ENCODE measurements around the gene AMPD1. TPM values are rescaled to one million over a fixed set of nuclear protein-coding genes. Genes with fewer than 3 reads are reported as not detected.

The AMPD1 gene

GRCh38 chr1:114632427-114632826 lies 62.9 kb downstream of the AMPD1 start:
- Histone ChIP-seq H4K8ac (ENCODE audit: low read depth, low read length) (no peak overlapping the region), H2AFZ (ENCODE audit: low read length) (no peak overlapping the region), H3K23ac (ENCODE audit: low read depth, low read length, poor library complexity) (no peak overlapping the region), H3K27ac (replicated peaks; ENCODE audit: low read length) (no peak overlapping the region), H3K14ac (ENCODE audit: low read length) (no peak overlapping the region), H3K36me3 (replicated peaks in 1 of 2; ENCODE audit: control insufficient read depth in 2 of 2, insufficient read depth in 2 of 2, low read length in 2 of 2) (no peaks in the 10 kb centered on the region), H3K4me3 (ENCODE audit: low read length in 2 of 2) (no peak overlapping the region), H2BK12ac (ENCODE audit: low read length) (no peak overlapping the region), H3K4me1 (ENCODE audit: control insufficient read depth in 2 of 2, insufficient read depth in 1 of 2, low read depth in 1 of 2, low read length in 2 of 2) (no peaks in the 10 kb centered on the region), H3K9ac (ENCODE audit: low read depth, low read length, poor library complexity) (no peak overlapping the region), H3K27me3 (ENCODE audit: control insufficient read depth in 3 of 3, insufficient read depth in 3 of 3, low read depth in 1 of 3, low read length in 3 of 3) (no peaks in the 10 kb centered on the region), H2BK5ac (ENCODE audit: low read length) (no peak overlapping the region), H4K91ac (ENCODE audit: low read depth, low read length, poor library complexity) (no peak overlapping the region), H2AK5ac (ENCODE audit: low read depth, low read length) (no peak overlapping the region), H3K79me1 (ENCODE audit: low read depth, low read length) (no peaks in the 10 kb centered on the region), H2BK15ac (ENCODE audit: low read length) (no peak overlapping the region), H3K18ac (ENCODE audit: low read length) (no peak overlapping the region), H3K4me2 (ENCODE audit: insufficient read depth, low read length, poor library complexity, severe bottlenecking) (no peak overlapping the region), H3K4ac (ENCODE audit: low read length) (no peak overlapping the region), H3K9me3 (replicated peaks in 1 of 2; ENCODE audit: control insufficient read depth in 2 of 2, insufficient read depth in 1 of 2, low read depth in 1 of 2, low read length in 2 of 2) (no peaks in the 10 kb centered on the region), H2BK120ac (ENCODE audit: low read depth, low read length) (no peak overlapping the region)
- DNase-seq (ENCODE audit: low spot score): no peak

GRCh38 chr1:114627107-114627506 lies 68.2 kb downstream of the AMPD1 start:
- H4K8ac ChIP-seq (ENCODE audit: low read depth, low read length): no peak overlapping the region
- H3K27ac ChIP-seq (replicated peaks; ENCODE audit: low read length): no peak overlapping the region
- no peak overlapping the region for H2AFZ ChIP-seq (ENCODE audit: low read length)
- no peak overlapping the region for H3K18ac ChIP-seq (ENCODE audit: low read length)
- no peak overlapping the region for H2BK120ac ChIP-seq (ENCODE audit: low read depth, low read length)
- WGBS, 2 donors (ENCODE audit: extremely low coverage in 2 of 2, insufficient read length in 2 of 2, insufficient replicate concordance in 1 of 2): no CpG with 5 or more reads among the region's 2 CpGs
- H3K9me3 ChIP-seq (replicated peaks in 1 of 2; ENCODE audit: control insufficient read depth in 2 of 2, insufficient read depth in 1 of 2, low read depth in 1 of 2, low read length in 2 of 2): no peaks in the 10 kb centered on the region
- no peaks in the 10 kb centered on the region for H3K79me1 ChIP-seq (ENCODE audit: low read depth, low read length)
- H3K36me3 ChIP-seq (replicated peaks in 1 of 2; ENCODE audit: control insufficient read depth in 2 of 2, insufficient read depth in 2 of 2, low read length in 2 of 2): no peaks in the 10 kb centered on the region
- H4K91ac ChIP-seq (ENCODE audit: low read depth, low read length, poor library complexity): no peak overlapping the region
- no peak overlapping the region for H3K23ac ChIP-seq (ENCODE audit: low read depth, low read length, poor library complexity)
- H3K4me2 ChIP-seq (ENCODE audit: insufficient read depth, low read length, poor library complexity, severe bottlenecking): no peak overlapping the region
- no peak for DNase-seq (ENCODE audit: low spot score)
- no peak overlapping the region for H2BK12ac ChIP-seq (ENCODE audit: low read length)
- H2BK5ac ChIP-seq (ENCODE audit: low read length): no peak overlapping the region
- H3K27me3 ChIP-seq (ENCODE audit: control insufficient read depth in 3 of 3, insufficient read depth in 3 of 3, low read depth in 1 of 3, low read length in 3 of 3): no peaks in the 10 kb centered on the region
- H2BK15ac ChIP-seq (ENCODE audit: low read length): no peak overlapping the region
- H3K9ac ChIP-seq (ENCODE audit: low read depth, low read length, poor library complexity): no peak overlapping the region
- no peaks in the 10 kb centered on the region for H3K4me1 ChIP-seq (ENCODE audit: control insufficient read depth in 2 of 2, insufficient read depth in 1 of 2, low read depth in 1 of 2, low read length in 2 of 2)
- H3K4ac ChIP-seq (ENCODE audit: low read length): no peak overlapping the region
- no peak overlapping the region for H3K14ac ChIP-seq (ENCODE audit: low read length)
- no peak overlapping the region for H2AK5ac ChIP-seq (ENCODE audit: low read depth, low read length)
- H3K4me3 ChIP-seq (ENCODE audit: low read length in 2 of 2): no peak overlapping the region

- Histone ChIP-seq H3K9ac (ENCODE audit: low read depth, low read length, poor library complexity) (no peak overlapping the region), H3K4me1 (ENCODE audit: control insufficient read depth in 2 of 2, insufficient read depth in 1 of 2, low read depth in 1 of 2, low read length in 2 of 2) (no peaks in the 10 kb centered on the region), H4K8ac (ENCODE audit: low read depth, low read length) (no peak overlapping the region), H3K23ac (ENCODE audit: low read depth, low read length, poor library complexity) (no peak overlapping the region), H3K4me3 (ENCODE audit: low read length in 2 of 2) (no peak overlapping the region), H3K4me2 (ENCODE audit: insufficient read depth, low read length, poor library complexity, severe bottlenecking) (no peak overlapping the region), H3K27me3 (ENCODE audit: control insufficient read depth in 3 of 3, insufficient read depth in 3 of 3, low read depth in 1 of 3, low read length in 3 of 3) (peaks cover 0 to 12% (median 0%) of the 10 kb centered on the region in 3 experiments), H2AK5ac (ENCODE audit: low read depth, low read length) (no peak overlapping the region), H2BK5ac (ENCODE audit: low read length) (no peak overlapping the region), H3K27ac (replicated peaks; ENCODE audit: low read length) (no peak overlapping the region), H3K14ac (ENCODE audit: low read length) (no peak overlapping the region), H3K36me3 (replicated peaks in 1 of 2; ENCODE audit: control insufficient read depth in 2 of 2, insufficient read depth in 2 of 2, low read length in 2 of 2) (no peaks in the 10 kb centered on the region), H2BK15ac (ENCODE audit: low read length) (no peak overlapping the region), H2BK120ac (ENCODE audit: low read depth, low read length) (no peak overlapping the region), H4K91ac (ENCODE audit: low read depth, low read length, poor library complexity) (no peak overlapping the region), H3K18ac (ENCODE audit: low read length) (no peak overlapping the region), H3K79me1 (ENCODE audit: low read depth, low read length) (no peaks in the 10 kb centered on the region), H2AFZ (ENCODE audit: low read length) (no peak overlapping the region), H3K4ac (ENCODE audit: low read length) (no peak overlapping the region), H3K9me3 (replicated peaks in 1 of 2; ENCODE audit: control insufficient read depth in 2 of 2, insufficient read depth in 1 of 2, low read depth in 1 of 2, low read length in 2 of 2) (no peaks in the 10 kb centered on the region), H2BK12ac (ENCODE audit: low read length) (no peak overlapping the region)
- WGBS, 2 donors (ENCODE audit: extremely low coverage in 2 of 2, insufficient read length in 2 of 2, insufficient replicate concordance in 1 of 2): no CpG with 5 or more reads among the region's 5 CpGs
- DNase-seq (ENCODE audit: low spot score): no peak
Measured at GRCh38 chr1:114623364-114623763, 72.0 kb downstream of the AMPD1 start.

Small RNAs within 50 kb of the gene (small RNA-seq; reads per million reads assigned to genes)
- gene RN7SL432P (ENCODE audit: insufficient read depth): not detected
- gene RNY1P13 (ENCODE audit: insufficient read depth): not detected

All from neuronal stem cell (in vitro differentiated cells).